Measurements from ENCODE around the gene TCOF1.
A peak's percentile ranks its signal among the peaks of the same experiment; 100 is the strongest.

- TF ChIP-seq POLR2A (IDR thresholded peaks at IDR 0.05; ENCODE audit: control extremely low read depth in 1 of 2, low read depth in 2 of 2, low read length in 2 of 2), result no peak
- no peak for TF ChIP-seq CBX8 (IDR thresholded peaks at IDR 0.05; ENCODE audit: borderline replicate concordance, low read depth, low read length)
- no peak for TF ChIP-seq CTCF (IDR thresholded peaks at IDR 0.05; ENCODE audit: control extremely low read depth in 1 of 3, insufficient read depth in 1 of 3, low read depth in 1 of 3, low read length in 3 of 3)
- peak; percentile 90 for TF ChIP-seq CREB1 (IDR thresholded peaks at IDR 0.05)
- TF ChIP-seq BRCA1 (IDR thresholded peaks at IDR 0.05; ENCODE audit: low read depth, low read length), result no peak
- TF ChIP-seq SUZ12 (IDR thresholded peaks at IDR 0.05; ENCODE audit: low read length), result no peak
- no peak for TF ChIP-seq EZH2 (IDR thresholded peaks at IDR 0.05; ENCODE audit: low read depth, low read length, severe bottlenecking)
- TF ChIP-seq ATF3 (IDR thresholded peaks at IDR 0.05; ENCODE audit: insufficient read depth, low read depth, low read length), result no peak
- peak; percentile 95 for TF ChIP-seq RFX5 (IDR thresholded peaks at IDR 0.05; ENCODE audit: borderline replicate concordance, low read depth, low read length)
- no peak for TF ChIP-seq POLR2AphosphoS5 (IDR thresholded peaks at IDR 0.05; ENCODE audit: low read depth, low read length)
- TF ChIP-seq RNF2 (IDR thresholded peaks at IDR 0.05; ENCODE audit: borderline replicate concordance, low read depth, low read length, missing control alignments, poor library complexity, severe bottlenecking), result no peak
- TF ChIP-seq EP300 (IDR thresholded peaks at IDR 0.05; ENCODE audit: borderline replicate concordance in 1 of 2, low read depth in 2 of 2, low read length in 2 of 2), result no peak
- no peak for TF ChIP-seq JUND (IDR thresholded peaks at IDR 0.05; ENCODE audit: low read length)
Measured at GRCh38 chr5:150411245-150411979, 53.9 kb downstream of the TCOF1 start.
